ENCODE data around the gene HS6ST2.

Gene HS6ST2

GRCh38 chrX:132774010-132774714 lies 184.3 kb downstream of the HS6ST2 start:
- Histone ChIP-seq H3K9me3 (ENCODE audit: control insufficient read depth in 2 of 2, low read length in 2 of 2) (no peaks in the 10 kb centered on the region), H3K9ac (ENCODE audit: low read depth in 1 of 2, low read length in 2 of 2) (no peak overlapping the region), H3K4me1 (ENCODE audit: control insufficient read depth in 2 of 2, insufficient read depth in 2 of 2, low read length in 2 of 2) (no peaks in the 10 kb centered on the region), H3K27me3 (ENCODE audit: control insufficient read depth in 2 of 2, insufficient read depth in 2 of 2, low read length in 2 of 2) (peaks cover 0 to 3% of the 10 kb centered on the region in 2 donors), H3K27ac (ENCODE audit: low read depth in 2 of 2, low read length in 2 of 2) (no peak overlapping the region), H3K4me3 (ENCODE audit: low read length in 2 of 2) (no peak overlapping the region), H3K36me3 (ENCODE audit: control insufficient read depth in 2 of 2, insufficient read depth in 2 of 2, low read length in 2 of 2) (no peaks in the 10 kb centered on the region)

GRCh38 chrX:132769609-132770008 lies 188.8 kb downstream of the HS6ST2 start:
- Histone ChIP-seq H3K27me3 (ENCODE audit: control insufficient read depth in 2 of 2, insufficient read depth in 2 of 2, low read length in 2 of 2) (no peaks in the 10 kb centered on the region), H3K36me3 (ENCODE audit: control insufficient read depth in 2 of 2, insufficient read depth in 2 of 2, low read length in 2 of 2) (no peaks in the 10 kb centered on the region), H3K4me3 (ENCODE audit: low read length in 2 of 2) (no peak overlapping the region), H3K27ac (ENCODE audit: low read depth in 2 of 2, low read length in 2 of 2) (no peak overlapping the region), H3K9ac (ENCODE audit: low read depth in 1 of 2, low read length in 2 of 2) (no peak overlapping the region), H3K9me3 (ENCODE audit: control insufficient read depth in 2 of 2, low read length in 2 of 2) (no peaks in the 10 kb centered on the region), H3K4me1 (ENCODE audit: control insufficient read depth in 2 of 2, insufficient read depth in 2 of 2, low read length in 2 of 2) (no peaks in the 10 kb centered on the region)

GRCh38 chrX:132766452-132766851 lies 192.0 kb downstream of the HS6ST2 start:
- H3K4me3 ChIP-seq (ENCODE audit: low read length in 2 of 2) = no peak overlapping the region
- H3K27ac ChIP-seq (ENCODE audit: low read depth in 2 of 2, low read length in 2 of 2) = no peak overlapping the region
- no peaks in the 10 kb centered on the region for H3K36me3 ChIP-seq (ENCODE audit: control insufficient read depth in 2 of 2, insufficient read depth in 2 of 2, low read length in 2 of 2)
- no peak overlapping the region for H3K9ac ChIP-seq (ENCODE audit: low read depth in 1 of 2, low read length in 2 of 2)
- H3K4me1 ChIP-seq (ENCODE audit: control insufficient read depth in 2 of 2, insufficient read depth in 2 of 2, low read length in 2 of 2) = no peaks in the 10 kb centered on the region
- peaks cover 0 to 6% of the 10 kb centered on the region in 2 donors for H3K27me3 ChIP-seq (ENCODE audit: control insufficient read depth in 2 of 2, insufficient read depth in 2 of 2, low read length in 2 of 2)
- H3K9me3 ChIP-seq (ENCODE audit: control insufficient read depth in 2 of 2, low read length in 2 of 2) = no peaks in the 10 kb centered on the region

- Histone ChIP-seq H3K36me3 (ENCODE audit: control insufficient read depth in 2 of 2, insufficient read depth in 2 of 2, low read length in 2 of 2) (no peaks in the 10 kb centered on the region), H3K4me3 (ENCODE audit: low read length in 2 of 2) (no peak overlapping the region), H3K27ac (ENCODE audit: low read depth in 2 of 2, low read length in 2 of 2) (no peak overlapping the region), H3K27me3 (ENCODE audit: control insufficient read depth in 2 of 2, insufficient read depth in 2 of 2, low read length in 2 of 2) (peaks cover 0 to 10% of the 10 kb centered on the region in 2 donors), H3K4me1 (ENCODE audit: control insufficient read depth in 2 of 2, insufficient read depth in 2 of 2, low read length in 2 of 2) (no peaks in the 10 kb centered on the region), H3K9ac (ENCODE audit: low read depth in 1 of 2, low read length in 2 of 2) (no peak overlapping the region), H3K9me3 (ENCODE audit: control insufficient read depth in 2 of 2, low read length in 2 of 2) (no peaks in the 10 kb centered on the region)
Measured at GRCh38 chrX:132763528-132763927, 194.9 kb downstream of the HS6ST2 start.

- Histone ChIP-seq H3K9me3 (ENCODE audit: control insufficient read depth in 2 of 2, low read length in 2 of 2) (no peaks in the 10 kb centered on the region), H3K4me1 (ENCODE audit: control insufficient read depth in 2 of 2, insufficient read depth in 2 of 2, low read length in 2 of 2) (no peaks in the 10 kb centered on the region), H3K27ac (ENCODE audit: low read depth in 2 of 2, low read length in 2 of 2) (no peak overlapping the region), H3K36me3 (ENCODE audit: control insufficient read depth in 2 of 2, insufficient read depth in 2 of 2, low read length in 2 of 2) (no peaks in the 10 kb centered on the region), H3K9ac (ENCODE audit: low read depth in 1 of 2, low read length in 2 of 2) (no peak overlapping the region), H3K4me3 (ENCODE audit: low read length in 2 of 2) (no peak overlapping the region), H3K27me3 (ENCODE audit: control insufficient read depth in 2 of 2, insufficient read depth in 2 of 2, low read length in 2 of 2) (peaks cover 0 to 18% of the 10 kb centered on the region in 2 donors)
Measured at GRCh38 chrX:132758759-132759158, 199.7 kb downstream of the HS6ST2 start.

GRCh38 chrX:132757066-132757623 lies 201.3 kb downstream of the HS6ST2 start:
- no peaks in the 10 kb centered on the region for H3K36me3 ChIP-seq (ENCODE audit: control insufficient read depth in 2 of 2, insufficient read depth in 2 of 2, low read length in 2 of 2)
- no peak overlapping the region for H3K27ac ChIP-seq (ENCODE audit: low read depth in 2 of 2, low read length in 2 of 2)

GRCh38 chrX:132756439-132756838 lies 202.0 kb downstream of the HS6ST2 start:
- no peak overlapping the region for H3K4me3 ChIP-seq (ENCODE audit: low read length in 2 of 2)
- no peak overlapping the region for H3K9ac ChIP-seq (ENCODE audit: low read depth in 1 of 2, low read length in 2 of 2)
- no peaks in the 10 kb centered on the region for H3K9me3 ChIP-seq (ENCODE audit: control insufficient read depth in 2 of 2, low read length in 2 of 2)
- H3K4me1 ChIP-seq (ENCODE audit: control insufficient read depth in 2 of 2, insufficient read depth in 2 of 2, low read length in 2 of 2) = no peaks in the 10 kb centered on the region
- H3K27me3 ChIP-seq (ENCODE audit: control insufficient read depth in 2 of 2, insufficient read depth in 2 of 2, low read length in 2 of 2) = peaks cover 4 to 12% of the 10 kb centered on the region in 2 donors
- no peak overlapping the region for H3K27ac ChIP-seq (ENCODE audit: low read depth in 2 of 2, low read length in 2 of 2)
- no peaks in the 10 kb centered on the region for H3K36me3 ChIP-seq (ENCODE audit: control insufficient read depth in 2 of 2, insufficient read depth in 2 of 2, low read length in 2 of 2)

More at GRCh38 chrX:132757066-132757623, 201.3 kb downstream of the HS6ST2 start:
- Histone ChIP-seq H3K27me3 (ENCODE audit: control insufficient read depth in 2 of 2, insufficient read depth in 2 of 2, low read length in 2 of 2) (peaks cover 4 to 12% of the 10 kb centered on the region in 2 donors), H3K9ac (ENCODE audit: low read depth in 1 of 2, low read length in 2 of 2) (no peak overlapping the region), H3K4me1 (ENCODE audit: control insufficient read depth in 2 of 2, insufficient read depth in 2 of 2, low read length in 2 of 2) (no peaks in the 10 kb centered on the region), H3K4me3 (ENCODE audit: low read length in 2 of 2) (no peak overlapping the region), H3K9me3 (ENCODE audit: control insufficient read depth in 2 of 2, low read length in 2 of 2) (no peaks in the 10 kb centered on the region)

GRCh38 chrX:132751063-132751690 lies 207.3 kb downstream of the HS6ST2 start:
- no peak overlapping the region for H3K4me3 ChIP-seq (ENCODE audit: low read length in 2 of 2)
- H3K4me1 ChIP-seq (ENCODE audit: control insufficient read depth in 2 of 2, insufficient read depth in 2 of 2, low read length in 2 of 2) = no peaks in the 10 kb centered on the region
- no peaks in the 10 kb centered on the region for H3K9me3 ChIP-seq (ENCODE audit: control insufficient read depth in 2 of 2, low read length in 2 of 2)
- no peak overlapping the region for H3K9ac ChIP-seq (ENCODE audit: low read depth in 1 of 2, low read length in 2 of 2)
- H3K36me3 ChIP-seq (ENCODE audit: control insufficient read depth in 2 of 2, insufficient read depth in 2 of 2, low read length in 2 of 2) = no peaks in the 10 kb centered on the region
- no peak overlapping the region for H3K27ac ChIP-seq (ENCODE audit: low read depth in 2 of 2, low read length in 2 of 2)
- peaks cover 7 to 10% of the 10 kb centered on the region in 2 donors for H3K27me3 ChIP-seq (ENCODE audit: control insufficient read depth in 2 of 2, insufficient read depth in 2 of 2, low read length in 2 of 2)

- H3K9me3 ChIP-seq (ENCODE audit: control insufficient read depth in 2 of 2, low read length in 2 of 2) = no peaks in the 10 kb centered on the region
- H3K4me3 ChIP-seq (ENCODE audit: low read length in 2 of 2) = no peak overlapping the region
- no peak overlapping the region for H3K9ac ChIP-seq (ENCODE audit: low read depth in 1 of 2, low read length in 2 of 2)
- H3K27me3 ChIP-seq (ENCODE audit: control insufficient read depth in 2 of 2, insufficient read depth in 2 of 2, low read length in 2 of 2) = peaks cover 6 to 7% of the 10 kb centered on the region in 2 donors
- no peak overlapping the region for H3K27ac ChIP-seq (ENCODE audit: low read depth in 2 of 2, low read length in 2 of 2)
- H3K4me1 ChIP-seq (ENCODE audit: control insufficient read depth in 2 of 2, insufficient read depth in 2 of 2, low read length in 2 of 2) = no peaks in the 10 kb centered on the region
- H3K36me3 ChIP-seq (ENCODE audit: control insufficient read depth in 2 of 2, insufficient read depth in 2 of 2, low read length in 2 of 2) = no peaks in the 10 kb centered on the region
Measured at GRCh38 chrX:132750331-132751062, 207.9 kb downstream of the HS6ST2 start.

- Histone ChIP-seq H3K4me3 (ENCODE audit: low read length in 2 of 2) (no peak overlapping the region), H3K9me3 (ENCODE audit: control insufficient read depth in 2 of 2, low read length in 2 of 2) (no peaks in the 10 kb centered on the region), H3K27ac (ENCODE audit: low read depth in 2 of 2, low read length in 2 of 2) (no peak overlapping the region), H3K36me3 (ENCODE audit: control insufficient read depth in 2 of 2, insufficient read depth in 2 of 2, low read length in 2 of 2) (no peaks in the 10 kb centered on the region), H3K27me3 (ENCODE audit: control insufficient read depth in 2 of 2, insufficient read depth in 2 of 2, low read length in 2 of 2) (peaks cover 6 to 7% of the 10 kb centered on the region in 2 donors), H3K9ac (ENCODE audit: low read depth in 1 of 2, low read length in 2 of 2) (no peak overlapping the region), H3K4me1 (ENCODE audit: control insufficient read depth in 2 of 2, insufficient read depth in 2 of 2, low read length in 2 of 2) (no peaks in the 10 kb centered on the region)
Measured at GRCh38 chrX:132749406-132749805, 209.0 kb downstream of the HS6ST2 start.

Data from mucosa of rectum (tissue), 2 donors.